ENCODE data around the gene KATNAL1.

DNA sequence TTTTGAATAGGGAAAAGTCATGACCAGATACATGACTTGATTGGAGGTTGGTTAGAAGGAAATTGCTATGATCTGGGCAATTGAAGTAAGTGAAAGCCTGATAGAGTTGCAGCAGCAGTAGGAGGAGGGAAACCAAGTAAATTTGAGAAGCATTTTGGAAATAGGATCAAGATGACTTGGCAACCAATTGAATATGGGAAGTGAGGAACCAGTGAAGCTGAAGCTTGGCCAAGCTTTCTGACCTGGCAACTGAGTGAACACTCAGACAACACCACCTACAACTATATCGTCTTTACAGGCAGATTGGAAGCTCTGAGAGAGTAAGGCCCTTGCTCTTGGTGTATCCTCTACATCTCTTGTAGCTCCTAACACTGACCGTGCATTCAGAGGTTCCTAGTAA, 16.2 kb upstream of the KATNAL1 start:
- TF ChIP-seq POLR2AphosphoS5 (IDR thresholded peaks at IDR 0.05; ENCODE audit: low read depth, low read length) (no peak), POLR2A (IDR thresholded peaks at IDR 0.05; ENCODE audit: low read depth, low read length) (no peak), PAX5 (IDR thresholded peaks at IDR 0.05; ENCODE audit: insufficient read depth, low read length, severe bottlenecking) (no peak)
